HEK293 (cell line): ENCODE data around the gene EIF1.

Experiments used
- TF ChIP-seq, protein P1 (sequence below): fragments of 450-650 bp; formaldehyde crosslinking; IDR thresholded peaks from 2 replicates; pipeline ENCODE4 v1.5.1; 2016; ENCODE audit warnings: missing biosample characterization, missing genetic modification characterization

EIF1 gene

DNA sequence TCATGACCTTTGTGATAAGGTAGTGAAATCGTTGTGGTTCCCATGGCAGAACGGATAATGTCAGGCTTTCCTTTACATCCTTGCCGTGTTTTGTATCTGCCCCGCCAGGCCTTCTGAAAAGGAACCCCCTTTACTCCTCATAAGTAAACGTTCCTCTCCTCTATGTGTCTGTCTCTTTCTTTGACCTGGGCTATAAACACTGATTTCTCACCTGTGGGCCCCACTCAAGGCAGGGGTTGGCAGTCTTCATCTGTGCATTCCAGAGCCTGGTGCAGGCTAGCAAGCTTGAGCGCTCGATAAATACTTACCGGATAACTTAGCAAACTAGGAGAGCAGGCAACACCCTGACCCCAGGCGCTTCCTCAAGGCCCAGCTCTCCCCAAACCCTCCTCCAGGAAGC is 53.0 kb downstream of the EIF1 start (continued):
- TF ChIP-seq, protein P1, sequence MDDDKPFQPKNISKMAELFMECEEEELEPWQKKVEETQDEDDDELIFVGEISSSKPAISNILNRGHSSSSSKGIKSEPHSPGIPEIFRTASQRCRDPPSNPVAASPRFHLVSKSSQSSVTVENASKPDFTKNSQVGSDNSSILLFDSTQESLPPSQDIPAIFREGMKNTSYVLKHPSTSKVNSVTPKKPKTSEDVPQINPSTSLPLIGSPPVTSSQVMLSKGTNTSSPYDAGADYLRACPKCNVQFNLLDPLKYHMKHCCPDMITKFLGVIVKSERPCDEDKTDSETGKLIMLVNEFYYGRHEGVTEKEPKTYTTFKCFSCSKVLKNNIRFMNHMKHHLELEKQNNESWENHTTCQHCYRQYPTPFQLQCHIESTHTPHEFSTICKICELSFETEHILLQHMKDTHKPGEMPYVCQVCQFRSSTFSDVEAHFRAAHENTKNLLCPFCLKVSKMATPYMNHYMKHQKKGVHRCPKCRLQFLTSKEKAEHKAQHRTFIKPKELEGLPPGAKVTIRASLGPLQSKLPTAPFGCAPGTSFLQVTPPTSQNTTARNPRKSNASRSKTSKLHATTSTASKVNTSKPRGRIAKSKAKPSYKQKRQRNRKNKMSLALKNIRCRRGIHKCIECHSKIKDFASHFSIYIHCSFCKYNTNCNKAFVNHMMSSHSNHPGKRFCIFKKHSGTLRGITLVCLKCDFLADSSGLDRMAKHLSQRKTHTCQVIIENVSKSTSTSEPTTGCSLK (tag by site-specific recombination) = no peak
